SJCRH30 (cell line): ENCODE measurements around the gene NR4A2. TPM values are rescaled to one million over a fixed set of nuclear protein-coding genes. Genes with fewer than 3 reads are reported as not detected.

Experiments used
- total RNA-seq: library from RNA; depleted of rRNA; stranded (reverse); fragments of >200 nt; shearing (Covaris generic); gene quantifications from 2 replicates; pipeline ENCODE4 v1.2.3, GENCODE V29; 2014; rRNA removed

Gene NR4A2
- total RNA-seq, 1 experiment from 2014 or later = 0.51 TPM

Other genes starting within 250 kb of the NR4A2 start
- gene GPD2, start 103.7 kb upstream of the NR4A2 start, total RNA-seq = 9.9 and 10.6 TPM in 2 replicates